Activated CD8-positive, alpha-beta memory T cell treated with anti-CD3 and anti-CD28 coated beads, Interleukin-2, amount 50 U/mL, for 24 hours (primary cell): ENCODE measurements around the gene TAF11L8.
"Not testable (repeated sequence)": the region's sequence is repeated elsewhere in the genome, so short reads cannot be mapped to it uniquely, and the experiment has no call there.

Experiments
- DNase-seq: peaks from one replicate; pipeline ENCODE4 v3.0.0-alpha.2; 2020; ENCODE audit errors: extremely low read depth

TAF11L8 gene

GRCh38 chr5:17590860-17591259 lies at the start of gene TAF11L8:
Gene TAF11L8 (minus strand): TSS chr5:17590960.
- not testable (repeated sequence) for DNase-seq

GRCh38 chr5:17634160-17634559 lies 43.4 kb upstream of the TAF11L8 start, which contains the start of gene TAF11L14:
Gene TAF11L14 (plus strand): TSS chr5:17634460.
- DNase-seq: no peak

GRCh38 chr5:17631788-17632187 lies 41.0 kb upstream of the TAF11L8 start, which contains the start of gene TAF11L13:
Gene TAF11L13 (plus strand): TSS chr5:17632088.
- DNase-seq: not testable (repeated sequence)

GRCh38 chr5:17625686-17626085 lies 34.9 kb upstream of the TAF11L8 start:
- no peak for DNase-seq

- DNase-seq: no peak
Observed at GRCh38 chr5:17620627-17621026, 29.9 kb upstream of the TAF11L8 start.

GRCh38 chr5:17619354-17619753 lies 28.6 kb upstream of the TAF11L8 start:
- DNase-seq: no peak

- no peak for DNase-seq
Observed at GRCh38 chr5:17614872-17615605, 24.3 kb upstream of the TAF11L8 start.

GRCh38 chr5:17610092-17610491 lies 19.3 kb upstream of the TAF11L8 start, which contains the start of gene TAF11L12:
Gene TAF11L12 (plus strand): TSS chr5:17610392.
- not testable (repeated sequence) for DNase-seq

- not testable (repeated sequence) for DNase-seq
Observed at GRCh38 chr5:17607461-17607860, 16.7 kb upstream of the TAF11L8 start.

GRCh38 chr5:17604951-17605350 lies 14.2 kb upstream of the TAF11L8 start:
- DNase-seq: no peak

- not testable (repeated sequence) for DNase-seq
Observed at GRCh38 chr5:17603880-17604279, 13.1 kb upstream of the TAF11L8 start, which contains the start of gene TAF11L11. Gene TAF11L11 (plus strand): TSS chr5:17604183.

GRCh38 chr5:17597728-17598127 lies 7.0 kb upstream of the TAF11L8 start, which contains the start of gene TAF11L10:
Gene TAF11L10 (minus strand): TSS chr5:17597828.
- not testable (repeated sequence) for DNase-seq

- not testable (repeated sequence) for DNase-seq
Observed at GRCh38 chr5:17594255-17594654, 3.5 kb upstream of the TAF11L8 start, which contains the start of gene TAF11L9. Gene TAF11L9 (minus strand): TSS chr5:17594394.

- not testable (repeated sequence) for DNase-seq
Observed at GRCh38 chr5:17585658-17586057, 5.1 kb downstream of the TAF11L8 start, which contains the start of gene TAF11L7. Gene TAF11L7 (minus strand): TSS chr5:17585758.
